Measurements from ENCODE around the gene COPS9.

COPS9 gene

GRCh38 chr2:240112914-240113690, 23.0 kb downstream of the COPS9 start:
- TF ChIP-seq EZH2phosphoT487 (IDR thresholded peaks at IDR 0.05; ENCODE audit: low read depth) (no peak), CTCF (IDR thresholded peaks at IDR 0.05; ENCODE audit: low read depth, low read length) (no peak)
- no peak overlapping the region for H2AFZ ChIP-seq (ENCODE audit: low read depth, low read length)
- H3K36me3 ChIP-seq (replicated peaks; ENCODE audit: low read depth, low read length) = no peaks in the 10 kb centered on the region

GRCh38 chr2:240111253-240111652, 24.9 kb downstream of the COPS9 start:
- H3K9me3 ChIP-seq (ENCODE audit: insufficient read depth, low read length) = no peaks in the 10 kb centered on the region
- H3K4me3 ChIP-seq (ENCODE audit: low read length) = no peak overlapping the region
- no peaks in the 10 kb centered on the region for H3K36me3 ChIP-seq (replicated peaks; ENCODE audit: low read depth, low read length)
- H3K27me3 ChIP-seq (ENCODE audit: low read depth, low read length) = peaks cover 7% of the 10 kb centered on the region; the same call in 1 of the 2 replicates
- H2AFZ ChIP-seq (ENCODE audit: low read depth, low read length) = no peak overlapping the region
- H3K4me2 ChIP-seq (ENCODE audit: low read length) = no peak overlapping the region
- no peak overlapping the region for H3K27ac ChIP-seq (ENCODE audit: low read length)
- no peak overlapping the region for H3K9ac ChIP-seq (ENCODE audit: low read length)
- TF ChIP-seq EZH2phosphoT487 (IDR thresholded peaks at IDR 0.05; ENCODE audit: low read depth) (no peak), CTCF (IDR thresholded peaks at IDR 0.05; ENCODE audit: low read depth, low read length) (no peak)
- H3K4me1 ChIP-seq (ENCODE audit: low read length) = no peaks in the 10 kb centered on the region
- no peaks in the 10 kb centered on the region for H4K20me1 ChIP-seq (ENCODE audit: insufficient read depth, low read length)
- H3K79me2 ChIP-seq (ENCODE audit: low read length) = no peaks in the 10 kb centered on the region

More at GRCh38 chr2:240112914-240113690, 23.0 kb downstream of the COPS9 start:
- H3K27me3 ChIP-seq (ENCODE audit: low read depth, low read length) = peaks cover 7% of the 10 kb centered on the region; the same call in 1 of the 2 replicates
- no peaks in the 10 kb centered on the region for H3K4me1 ChIP-seq (ENCODE audit: low read length)
- no peaks in the 10 kb centered on the region for H3K79me2 ChIP-seq (ENCODE audit: low read length)
- no peaks in the 10 kb centered on the region for H3K9me3 ChIP-seq (ENCODE audit: insufficient read depth, low read length)
- H3K27ac ChIP-seq (ENCODE audit: low read length) = no peak overlapping the region
- H3K4me2 ChIP-seq (ENCODE audit: low read length) = no peak overlapping the region
- H4K20me1 ChIP-seq (ENCODE audit: insufficient read depth, low read length) = no peaks in the 10 kb centered on the region
- H3K4me3 ChIP-seq (ENCODE audit: low read length) = no peak overlapping the region
- no peak overlapping the region for H3K9ac ChIP-seq (ENCODE audit: low read length)

- no peak overlapping the region for H3K4me2 ChIP-seq (ENCODE audit: low read length)
- H3K79me2 ChIP-seq (ENCODE audit: low read length) = no peaks in the 10 kb centered on the region
- TF ChIP-seq EZH2phosphoT487 (IDR thresholded peaks at IDR 0.05; ENCODE audit: low read depth) (no peak), CTCF (IDR thresholded peaks at IDR 0.05; ENCODE audit: low read depth, low read length) (no peak)
- H3K9ac ChIP-seq (ENCODE audit: low read length) = no peak overlapping the region
- no peaks in the 10 kb centered on the region for H4K20me1 ChIP-seq (ENCODE audit: insufficient read depth, low read length)
- no peaks in the 10 kb centered on the region for H3K9me3 ChIP-seq (ENCODE audit: insufficient read depth, low read length)
- no peaks in the 10 kb centered on the region for H3K36me3 ChIP-seq (replicated peaks; ENCODE audit: low read depth, low read length)
- no peak overlapping the region for H3K27ac ChIP-seq (ENCODE audit: low read length)
- no peak overlapping the region for H2AFZ ChIP-seq (ENCODE audit: low read depth, low read length)
- H3K4me3 ChIP-seq (ENCODE audit: low read length) = no peak overlapping the region
- peaks cover 4% of the 10 kb centered on the region; the same call in 1 of the 2 replicates for H3K27me3 ChIP-seq (ENCODE audit: low read depth, low read length)
- H3K4me1 ChIP-seq (ENCODE audit: low read length) = no peaks in the 10 kb centered on the region
Observed at GRCh38 chr2:240109386-240109785, 26.7 kb downstream of the COPS9 start.

- no peak overlapping the region for H3K27ac ChIP-seq (ENCODE audit: low read length)
- H3K4me1 ChIP-seq (ENCODE audit: low read length) = no peaks in the 10 kb centered on the region
- no peaks in the 10 kb centered on the region for H4K20me1 ChIP-seq (ENCODE audit: insufficient read depth, low read length)
- no peaks in the 10 kb centered on the region for H3K9me3 ChIP-seq (ENCODE audit: insufficient read depth, low read length)
- TF ChIP-seq EZH2phosphoT487 (IDR thresholded peaks at IDR 0.05; ENCODE audit: low read depth) = no peak
- TF ChIP-seq CTCF (IDR thresholded peaks at IDR 0.05; ENCODE audit: low read depth, low read length) = no peak
- no peaks in the 10 kb centered on the region for H3K27me3 ChIP-seq (ENCODE audit: low read depth, low read length)
- no peaks in the 10 kb centered on the region for H3K36me3 ChIP-seq (replicated peaks; ENCODE audit: low read depth, low read length)
- no peaks in the 10 kb centered on the region for H3K79me2 ChIP-seq (ENCODE audit: low read length)
- H2AFZ ChIP-seq (ENCODE audit: low read depth, low read length) = no peak overlapping the region
- no peak overlapping the region for H3K9ac ChIP-seq (ENCODE audit: low read length)
- H3K4me2 ChIP-seq (ENCODE audit: low read length) = no peak overlapping the region
- no peak overlapping the region for H3K4me3 ChIP-seq (ENCODE audit: low read length)
Observed at GRCh38 chr2:240107477-240107796, 28.7 kb downstream of the COPS9 start.
